ENCODE results near the gene KIZ.
A peak's percentile ranks its signal among the peaks of the same experiment; 100 is the strongest.

The KIZ gene

GRCh38 chr20:21096321-21097043 is 29.4 kb upstream of the KIZ start:
- ATAC-seq (ENCODE audit: low read depth) (peak; percentile 62; the same call in 2 of the 3 replicates), DNase-seq (ENCODE audit: low spot score) (no peak)
- Histone ChIP-seq H3K27me3 (ENCODE audit: insufficient read depth, poor library complexity, severe bottlenecking) (peaks cover 74% of the 10 kb centered on the region), H3K4me1 (ENCODE audit: insufficient read depth, poor library complexity, severe bottlenecking) (peaks cover 4% of the 10 kb centered on the region), H3K4me3 (ENCODE audit: severe bottlenecking) (no peak overlapping the region), H3K27ac (ENCODE audit: poor library complexity, severe bottlenecking) (no peak overlapping the region), H3K36me3 (ENCODE audit: low read depth) (no peaks in the 10 kb centered on the region), H3K9me3 (ENCODE audit: severe bottlenecking) (no peaks in the 10 kb centered on the region)
- no peak for TF ChIP-seq CTCF (IDR thresholded peaks at IDR 0.05; ENCODE audit: poor library complexity, severe bottlenecking)

- TF ChIP-seq CTCF (IDR thresholded peaks at IDR 0.05; ENCODE audit: poor library complexity, severe bottlenecking), result no peak
- Histone ChIP-seq H3K27ac (ENCODE audit: poor library complexity, severe bottlenecking) (no peak overlapping the region), H3K36me3 (ENCODE audit: low read depth) (no peaks in the 10 kb centered on the region), H3K27me3 (ENCODE audit: insufficient read depth, poor library complexity, severe bottlenecking) (peaks cover 91% of the 10 kb centered on the region), H3K9me3 (ENCODE audit: severe bottlenecking) (no peaks in the 10 kb centered on the region), H3K4me3 (ENCODE audit: severe bottlenecking) (peak overlapping the region; percentile 5), H3K4me1 (ENCODE audit: insufficient read depth, poor library complexity, severe bottlenecking) (peaks cover 4% of the 10 kb centered on the region)
- DNase-seq (ENCODE audit: low spot score), result no peak
- peak; percentile 37; the same call in 2 of the 3 replicates for ATAC-seq (ENCODE audit: low read depth)
Measured at GRCh38 chr20:21099751-21100577, 25.9 kb upstream of the KIZ start.

GRCh38 chr20:21100578-21101452 is 25.1 kb upstream of the KIZ start:
- peaks cover 100% of the 10 kb centered on the region for H3K27me3 ChIP-seq (ENCODE audit: insufficient read depth, poor library complexity, severe bottlenecking)
- no peak for ATAC-seq (ENCODE audit: low read depth)

GRCh38 chr20:21101453-21101931 is 24.4 kb upstream of the KIZ start:
- Histone ChIP-seq H3K27me3 (ENCODE audit: insufficient read depth, poor library complexity, severe bottlenecking) (peaks cover 100% of the 10 kb centered on the region), H3K4me1 (ENCODE audit: insufficient read depth, poor library complexity, severe bottlenecking) (peaks cover 4% of the 10 kb centered on the region), H3K27ac (ENCODE audit: poor library complexity, severe bottlenecking) (no peak overlapping the region), H3K9me3 (ENCODE audit: severe bottlenecking) (no peaks in the 10 kb centered on the region), H3K36me3 (ENCODE audit: low read depth) (no peaks in the 10 kb centered on the region), H3K4me3 (ENCODE audit: severe bottlenecking) (no peak overlapping the region)
- ATAC-seq (ENCODE audit: low read depth) (peak; percentile 17; the same call in 1 of the 3 replicates), DNase-seq (ENCODE audit: low spot score) (no peak)
- no peak for TF ChIP-seq CTCF (IDR thresholded peaks at IDR 0.05; ENCODE audit: poor library complexity, severe bottlenecking)

More at GRCh38 chr20:21100578-21101452, 25.1 kb upstream of the KIZ start:
- H3K4me1 ChIP-seq (ENCODE audit: insufficient read depth, poor library complexity, severe bottlenecking), result peaks cover 4% of the 10 kb centered on the region
- H3K4me3 ChIP-seq (ENCODE audit: severe bottlenecking), result peak overlapping the region; percentile 5
- H3K9me3 ChIP-seq (ENCODE audit: severe bottlenecking), result no peaks in the 10 kb centered on the region
- H3K27ac ChIP-seq (ENCODE audit: poor library complexity, severe bottlenecking), result no peak overlapping the region
- no peak for DNase-seq (ENCODE audit: low spot score)
- H3K36me3 ChIP-seq (ENCODE audit: low read depth), result no peaks in the 10 kb centered on the region
- no peak for TF ChIP-seq CTCF (IDR thresholded peaks at IDR 0.05; ENCODE audit: poor library complexity, severe bottlenecking)

Measured in RWPE2 (cell line).